HUES64 (cell line): ENCODE data around the gene FBXL5.

Experiments used
- H3K27ac ChIP-seq: 2 replicates; pipeline ENCODE4 v1.7.0; 2013; ENCODE audit warnings: low read depth, low read length, inconsistent platforms
- H3K27me3 ChIP-seq: 2 replicates; pipeline ENCODE4 v1.6.1; 2013; ENCODE audit warnings: mild to moderate bottlenecking, low read length; ENCODE audit not compliant: insufficient read depth
- H3K36me3 ChIP-seq: 2 replicates; pipeline ENCODE4 v1.6.1; 2013; ENCODE audit warnings: mild to moderate bottlenecking, low read length; ENCODE audit not compliant: insufficient read depth
- H3K4me1 ChIP-seq: 2 replicates; pipeline ENCODE4 v1.6.1; 2013; ENCODE audit warnings: mild to moderate bottlenecking, low read length, moderate library complexity; ENCODE audit not compliant: insufficient read depth
- H3K4me3 ChIP-seq: 2 replicates; pipeline ENCODE4 v1.5.1; 2013; ENCODE audit warnings: mild to moderate bottlenecking, low read length, moderate library complexity
- H3K9ac ChIP-seq: 2 replicates; pipeline ENCODE4 v1.6.1; 2013; ENCODE audit warnings: mild to moderate bottlenecking, low read depth, low read length
- H3K9me3 ChIP-seq: 2 replicates; pipeline ENCODE4 v1.6.1; 2013; ENCODE audit warnings: low read depth, low read length; ENCODE audit not compliant: insufficient read depth
- whole genome bisulfite sequencing: fragments of 150-250, 120-280 bp; methylation state at CpG from one replicate; pipeline ENCODE4 v1.1.7; 2013; ENCODE audit warnings: missing lambda C conversion rate; 5-methylcytosine and 5-hydroxymethylcytosine counted together

Gene FBXL5

DNA sequence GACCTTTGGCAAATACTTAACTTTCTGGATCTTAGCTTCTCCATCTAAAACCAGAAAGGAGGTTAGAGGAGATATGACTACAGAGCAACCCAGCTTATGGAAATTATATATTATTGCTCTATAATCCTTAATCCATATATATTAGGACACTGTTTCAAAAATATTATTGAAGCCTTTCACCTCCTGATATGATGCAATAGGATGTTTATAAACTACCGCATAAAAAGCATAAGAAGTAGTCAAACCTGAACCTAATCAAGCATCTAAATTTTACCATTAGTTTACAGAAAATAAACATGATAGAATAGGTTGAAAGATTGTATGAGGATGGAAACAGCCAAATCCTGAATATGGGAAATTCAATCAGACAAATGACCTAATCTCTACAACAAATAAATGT lies 20.9 kb upstream of the FBXL5 start:
- H3K27ac ChIP-seq = no peak overlapping the region
- no peak overlapping the region for H3K9ac ChIP-seq
- peaks cover 21% of the 10 kb centered on the region for H3K4me1 ChIP-seq
- H3K9me3 ChIP-seq = no peaks in the 10 kb centered on the region
- peaks cover 24% of the 10 kb centered on the region; the same call in 1 of the 2 replicates for H3K36me3 ChIP-seq
- H3K27me3 ChIP-seq = no peaks in the 10 kb centered on the region
- no peak overlapping the region for H3K4me3 ChIP-seq
- no CpG with 5 or more reads among the region's 1 CpG for WGBS

DNA sequence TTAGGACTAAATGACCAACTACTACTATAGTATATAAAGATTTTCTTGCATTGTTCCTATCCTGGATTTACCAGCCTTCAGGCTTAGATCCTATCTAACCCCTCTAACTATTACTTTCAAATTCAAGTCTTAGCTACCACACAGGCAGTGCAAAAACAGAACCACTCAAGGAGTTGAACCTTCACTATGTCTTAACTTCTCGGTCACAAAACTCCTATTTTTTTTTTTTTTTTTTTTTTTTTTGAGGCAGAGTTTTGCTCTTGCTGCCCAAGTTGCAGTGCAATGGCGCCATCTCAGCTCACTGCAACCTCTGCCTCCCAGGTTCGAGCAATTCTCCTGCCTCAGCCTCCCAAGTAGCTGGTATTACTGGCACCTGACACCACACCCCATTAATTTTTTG lies 20.2 kb upstream of the FBXL5 start:
- Histone ChIP-seq H3K27me3 (no peaks in the 10 kb centered on the region), H3K9ac (no peak overlapping the region), H3K27ac (no peak overlapping the region), H3K4me3 (no peak overlapping the region), H3K4me1 (peaks cover 21% of the 10 kb centered on the region), H3K9me3 (no peaks in the 10 kb centered on the region), H3K36me3 (peaks cover 24% of the 10 kb centered on the region; the same call in 1 of the 2 replicates)
- 93% methylated on average over 3 of the region's 3 CpGs for WGBS

DNA sequence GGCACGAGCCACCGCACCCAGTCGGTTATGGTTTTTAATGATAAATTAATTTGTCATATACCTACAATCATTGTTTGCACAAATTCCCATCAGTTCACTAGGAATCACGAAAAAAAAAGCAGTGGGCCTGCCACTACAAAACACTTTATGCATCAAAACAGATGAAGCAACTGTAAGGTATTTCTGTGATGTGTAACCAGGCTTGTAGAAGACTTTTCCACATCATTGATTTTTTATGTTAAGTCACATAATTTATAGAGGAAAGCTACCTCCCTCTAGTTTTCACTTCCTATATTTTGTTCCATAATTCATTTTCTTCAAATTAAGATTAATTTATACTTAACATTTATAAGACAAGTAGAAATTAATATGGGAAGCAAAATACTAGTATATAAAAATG lies 19.8 kb upstream of the FBXL5 start:
- H3K27me3 ChIP-seq = no peaks in the 10 kb centered on the region
- H3K36me3 ChIP-seq = peaks cover 24% of the 10 kb centered on the region; the same call in 1 of the 2 replicates
- no peak overlapping the region for H3K4me3 ChIP-seq
- no peak overlapping the region for H3K27ac ChIP-seq
- WGBS = 88% methylated on average over 1 of the region's 4 CpGs
- H3K9ac ChIP-seq = no peak overlapping the region
- no peaks in the 10 kb centered on the region for H3K9me3 ChIP-seq
- peaks cover 20% of the 10 kb centered on the region for H3K4me1 ChIP-seq

DNA sequence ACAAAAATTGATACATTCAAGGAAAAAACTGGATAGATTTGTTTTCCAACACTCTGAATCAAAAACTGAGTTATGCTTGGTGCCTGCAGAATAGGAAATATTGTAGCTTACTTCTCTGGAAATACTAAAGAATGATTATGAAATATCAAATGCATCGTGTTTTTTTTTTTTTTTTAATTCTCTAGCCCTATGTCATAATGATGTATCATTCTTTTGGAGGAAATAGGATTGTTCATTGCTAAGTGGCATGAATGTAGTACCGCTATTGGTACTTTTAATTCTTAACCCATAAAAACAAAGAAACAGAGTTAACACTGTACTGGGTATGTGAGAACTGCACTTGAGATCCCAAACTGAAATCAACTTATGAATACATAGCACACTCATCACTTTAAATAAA lies 18.9 kb upstream of the FBXL5 start:
- no CpG with 5 or more reads among the region's 2 CpGs for WGBS
- H3K36me3 ChIP-seq = peaks cover 24% of the 10 kb centered on the region
- H3K27ac ChIP-seq = no peak overlapping the region
- H3K4me3 ChIP-seq = no peak overlapping the region
- no peaks in the 10 kb centered on the region for H3K27me3 ChIP-seq
- H3K4me1 ChIP-seq = peaks cover 16% of the 10 kb centered on the region
- no peak overlapping the region for H3K9ac ChIP-seq
- H3K9me3 ChIP-seq = no peaks in the 10 kb centered on the region

DNA sequence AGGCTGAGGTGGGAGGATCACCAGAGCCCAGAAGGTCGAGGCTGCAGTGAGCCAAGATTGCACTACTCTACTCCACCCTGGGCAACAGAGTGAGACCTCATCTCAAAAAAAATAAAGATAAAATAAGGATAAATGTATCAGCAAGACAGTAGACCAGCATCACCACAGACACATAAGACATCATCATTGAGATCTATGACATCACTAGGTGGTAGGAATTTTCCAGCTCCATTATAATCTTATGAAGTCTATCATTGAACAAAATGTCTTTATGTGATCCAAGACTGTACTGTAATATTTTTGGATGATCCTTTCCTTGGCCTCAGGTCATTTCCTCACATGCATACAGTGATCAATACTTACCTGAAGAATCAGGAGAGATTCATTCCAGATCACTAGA lies 18.2 kb upstream of the FBXL5 start:
- H3K9me3 ChIP-seq = no peaks in the 10 kb centered on the region
- no peaks in the 10 kb centered on the region for H3K27me3 ChIP-seq
- peaks cover 11% of the 10 kb centered on the region for H3K4me1 ChIP-seq
- 100% methylated on average over 1 of the region's 1 CpG for WGBS
- no peak overlapping the region for H3K9ac ChIP-seq
- H3K36me3 ChIP-seq = peaks cover 31% of the 10 kb centered on the region
- no peak overlapping the region for H3K27ac ChIP-seq
- H3K4me3 ChIP-seq = no peak overlapping the region

DNA sequence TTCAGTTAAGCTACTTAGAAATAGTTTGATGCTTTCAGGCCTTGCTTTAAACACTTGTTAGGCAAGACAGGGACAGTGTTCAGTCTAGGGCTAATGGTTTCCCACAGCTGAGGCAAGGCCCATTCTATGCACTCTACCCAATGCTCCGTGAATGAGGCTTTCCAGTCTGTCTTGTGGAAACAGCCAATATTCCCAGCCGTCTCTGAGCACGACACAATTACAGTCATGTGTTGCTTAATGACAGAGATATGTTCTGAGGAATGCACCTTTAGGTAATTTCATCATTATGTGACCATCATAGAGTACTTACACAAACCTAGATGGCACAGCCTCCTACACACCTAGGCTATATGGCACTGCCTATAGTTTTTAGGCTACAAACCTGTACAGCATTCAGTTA lies 16.9 kb upstream of the FBXL5 start:
- no peaks in the 10 kb centered on the region for H3K4me1 ChIP-seq
- no peak overlapping the region for H3K9ac ChIP-seq
- H3K4me3 ChIP-seq = no peak overlapping the region
- 96% methylated on average over 3 of the region's 3 CpGs for WGBS
- H3K27me3 ChIP-seq = no peaks in the 10 kb centered on the region
- peaks cover 44% of the 10 kb centered on the region for H3K36me3 ChIP-seq
- H3K27ac ChIP-seq = no peak overlapping the region
- no peaks in the 10 kb centered on the region for H3K9me3 ChIP-seq

DNA sequence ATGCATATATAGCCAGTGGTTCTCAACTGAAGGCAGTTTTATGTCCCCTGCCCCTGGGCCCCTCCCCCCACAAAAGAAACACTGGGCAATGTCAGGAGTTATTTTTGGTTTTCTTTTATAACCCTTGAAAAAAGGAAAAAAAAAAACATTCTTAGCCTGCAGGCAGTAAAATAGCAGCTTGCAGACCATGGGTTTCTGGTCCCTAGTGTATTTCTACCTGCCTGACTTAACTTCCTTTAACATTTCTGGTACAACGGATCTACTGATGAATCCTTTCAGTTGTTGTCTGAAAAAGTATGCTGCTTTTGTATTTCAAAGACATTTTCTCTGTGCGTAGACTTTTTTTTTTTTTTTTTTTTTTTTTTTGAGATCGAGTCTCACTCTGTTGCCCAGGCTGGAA lies 15.4 kb upstream of the FBXL5 start:
- H3K9ac ChIP-seq = no peak overlapping the region
- no peaks in the 10 kb centered on the region for H3K9me3 ChIP-seq
- H3K27me3 ChIP-seq = no peaks in the 10 kb centered on the region
- WGBS = 89% methylated on average over 3 of the region's 3 CpGs
- H3K4me1 ChIP-seq = no peaks in the 10 kb centered on the region
- no peak overlapping the region for H3K27ac ChIP-seq
- no peak overlapping the region for H3K4me3 ChIP-seq
- H3K36me3 ChIP-seq = peaks cover 58% of the 10 kb centered on the region

DNA sequence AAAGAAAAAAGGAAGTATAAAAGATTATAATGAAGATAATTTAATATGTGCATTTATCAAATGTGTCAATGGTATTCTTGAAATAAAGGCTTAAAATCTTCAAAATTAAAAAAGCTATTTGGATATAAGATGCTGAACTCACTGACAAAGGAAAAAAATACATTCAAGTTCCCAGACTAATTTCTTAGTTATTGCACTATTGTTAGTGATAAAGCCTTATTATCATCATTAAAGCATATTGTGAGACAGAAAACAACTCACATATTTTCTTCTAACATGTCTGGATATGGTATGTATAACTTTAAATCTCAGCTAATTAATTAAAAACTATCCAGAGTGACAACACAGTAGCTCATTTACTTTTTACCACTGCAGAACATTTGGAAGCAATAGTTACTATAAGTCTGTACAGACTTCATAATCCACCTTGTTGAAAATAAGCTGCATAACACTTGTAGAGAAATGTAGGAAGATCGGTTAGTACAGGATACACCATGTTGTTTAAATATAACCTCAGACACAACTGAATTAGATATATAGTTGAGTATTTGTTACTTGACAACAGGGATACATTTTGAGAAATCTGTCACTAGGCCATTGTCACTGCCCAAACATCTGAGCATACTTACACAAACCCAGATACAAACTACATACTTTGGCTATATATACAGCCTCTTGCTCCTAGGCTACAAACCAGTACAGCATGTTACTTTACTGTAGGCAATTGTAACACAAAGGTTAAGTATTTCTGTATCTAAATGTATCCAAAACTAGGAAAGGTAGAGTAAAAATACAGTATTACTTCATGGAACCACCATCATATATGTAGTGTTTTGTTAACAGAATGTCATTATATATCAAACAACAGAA lies 13.6 kb upstream of the FBXL5 start:
- no peak overlapping the region for H3K9ac ChIP-seq
- no peak overlapping the region for H3K27ac ChIP-seq
- H3K36me3 ChIP-seq = peaks cover 58% of the 10 kb centered on the region
- no peaks in the 10 kb centered on the region for H3K9me3 ChIP-seq
- no peak overlapping the region for H3K4me3 ChIP-seq
- no CpG with 5 or more reads among the region's 1 CpG for WGBS
- H3K4me1 ChIP-seq = no peaks in the 10 kb centered on the region
- H3K27me3 ChIP-seq = no peaks in the 10 kb centered on the region

DNA sequence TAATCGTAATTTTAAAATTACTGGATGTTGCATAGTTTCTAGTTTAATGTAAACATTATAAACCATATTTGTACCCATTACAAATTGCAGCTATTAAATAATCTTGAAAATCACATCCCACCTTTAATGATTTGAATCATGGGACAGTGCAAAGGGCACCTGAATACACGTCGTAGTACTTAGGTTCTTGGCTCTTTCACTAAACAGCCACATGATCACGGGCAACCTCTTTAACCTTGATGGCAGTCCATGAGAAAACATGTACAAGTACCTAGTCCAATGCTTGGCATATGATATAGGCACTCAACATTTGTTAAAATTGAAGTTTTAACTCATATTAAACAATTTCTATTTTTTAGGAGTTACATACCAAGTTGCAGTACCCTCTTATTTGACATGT lies 11.8 kb upstream of the FBXL5 start:
- 93% methylated on average over 3 of the region's 4 CpGs for WGBS
- Histone ChIP-seq H3K9me3 (no peaks in the 10 kb centered on the region), H3K4me3 (no peak overlapping the region), H3K36me3 (peaks cover 44% of the 10 kb centered on the region), H3K27me3 (no peaks in the 10 kb centered on the region), H3K27ac (no peak overlapping the region), H3K9ac (no peak overlapping the region), H3K4me1 (no peaks in the 10 kb centered on the region)

DNA sequence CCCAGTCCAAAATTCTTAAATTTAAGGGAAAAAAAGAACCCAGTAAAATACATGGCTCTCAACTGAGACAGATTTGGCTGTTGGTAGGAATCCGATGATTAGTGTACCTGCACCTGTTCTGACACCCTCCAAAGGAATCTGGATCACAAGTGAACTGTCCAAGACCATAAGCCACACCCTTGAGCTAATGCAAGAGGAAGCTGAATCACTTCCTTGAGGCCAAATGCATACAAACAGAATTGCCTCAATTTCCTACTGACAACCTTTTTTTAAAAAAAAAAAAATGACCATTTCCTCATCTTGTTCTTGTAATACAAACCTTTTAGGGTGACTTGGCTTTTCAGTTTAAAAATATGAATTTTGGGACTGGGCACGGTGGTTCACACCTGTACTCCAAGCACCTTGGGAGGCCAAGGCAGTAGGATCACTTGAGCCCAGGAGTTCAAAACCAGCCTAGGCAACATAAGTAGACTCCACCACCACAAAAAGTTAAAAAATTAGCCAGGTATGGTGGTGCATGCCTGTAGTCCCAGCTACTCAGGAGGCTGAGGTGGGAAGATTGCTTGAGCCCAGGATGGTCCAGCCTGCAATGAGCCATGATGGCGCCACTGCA lies 10.7 kb upstream of the FBXL5 start:
- H3K27ac ChIP-seq = no peak overlapping the region
- no peaks in the 10 kb centered on the region for H3K4me1 ChIP-seq
- H3K4me3 ChIP-seq = no peak overlapping the region
- no peaks in the 10 kb centered on the region for H3K9me3 ChIP-seq
- peaks cover 38% of the 10 kb centered on the region for H3K36me3 ChIP-seq
- no peak overlapping the region for H3K9ac ChIP-seq
- H3K27me3 ChIP-seq = no peaks in the 10 kb centered on the region
- 95% methylated on average over 2 of the region's 3 CpGs for WGBS

DNA sequence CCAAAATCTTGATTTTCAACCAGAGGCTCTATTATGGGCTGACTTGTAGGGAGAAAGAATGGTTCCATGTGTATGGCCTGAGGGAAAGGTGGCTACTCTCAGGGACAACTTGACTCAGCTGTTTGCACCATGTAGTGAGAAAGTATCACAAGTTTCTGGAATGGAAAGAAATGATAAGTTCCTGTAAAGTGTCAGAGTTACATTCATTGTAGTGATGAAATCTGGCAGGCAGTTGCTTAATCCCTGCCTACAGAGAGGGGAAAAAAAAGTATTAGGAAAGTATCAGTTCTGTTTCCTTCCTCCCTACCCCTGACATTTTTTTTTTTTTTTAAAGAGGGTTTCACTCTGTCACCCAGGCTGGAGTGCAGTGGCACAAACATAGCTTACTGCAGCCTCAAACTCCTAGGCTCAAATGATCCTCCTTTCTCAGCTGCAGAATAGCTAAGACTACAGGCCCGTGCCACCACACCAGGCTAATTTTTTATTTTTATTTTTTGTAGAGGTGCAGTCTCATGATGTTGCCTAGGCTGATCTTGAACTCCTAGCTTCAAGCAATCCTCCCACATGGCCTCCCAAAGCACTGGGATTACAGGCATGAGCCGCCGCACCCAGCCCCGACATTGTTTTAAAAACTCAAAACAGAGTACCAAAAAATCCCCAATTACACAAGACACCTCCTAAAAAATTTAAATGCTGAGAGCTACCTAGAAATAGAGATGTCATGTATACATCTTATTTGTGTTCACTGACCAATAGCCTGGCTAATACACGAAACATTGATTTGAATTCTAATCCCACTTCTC lies 4.8 kb upstream of the FBXL5 start:
- Histone ChIP-seq H3K27ac (no peak overlapping the region), H3K4me3 (no peak overlapping the region), H3K27me3 (no peaks in the 10 kb centered on the region), H3K4me1 (peaks cover 8% of the 10 kb centered on the region), H3K9me3 (no peaks in the 10 kb centered on the region), H3K9ac (no peak overlapping the region), H3K36me3 (peaks cover 19% of the 10 kb centered on the region; the same call in 1 of the 2 replicates)
- WGBS = 87% methylated on average over 5 of the region's 5 CpGs
